VCaP (cell line): ENCODE data around the gene SIRT4.
A peak's percentile ranks its signal among the peaks of the same experiment; 100 is the strongest.

Source experiments
- H3K27ac ChIP-seq: fragments of 450-650 bp; 2 replicates; pipeline ENCODE4 v1.5.1; 2017
- TF ChIP-seq, protein P1 (sequence below): fragments of 450-650 bp; conservative IDR thresholded peaks from 2 replicates; pipeline ENCODE4 v1.5.1; 2017; ENCODE audit warnings: mild to moderate bottlenecking, moderate library complexity

SIRT4 gene

DNA sequence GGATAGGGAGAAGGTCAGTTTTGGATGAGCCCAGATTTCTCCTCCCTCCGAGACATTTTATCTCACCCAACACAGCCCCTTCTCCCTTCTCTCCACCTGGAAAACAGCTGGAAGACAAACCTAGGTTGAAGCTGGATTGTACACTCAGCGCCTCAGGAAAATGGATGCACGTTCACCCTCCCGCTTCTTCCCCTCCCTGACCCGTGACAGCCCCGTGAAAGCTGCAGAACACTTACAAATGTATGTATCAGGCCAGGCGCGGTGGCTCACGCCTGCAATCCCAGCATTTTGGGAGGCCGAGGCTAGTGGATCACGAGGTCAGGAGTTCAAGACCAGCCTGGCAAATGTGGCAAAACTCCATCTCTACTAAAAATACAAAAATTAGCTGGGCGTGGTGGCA is 14.6 kb upstream of the SIRT4 start:
- H3K27ac ChIP-seq, result no peak overlapping the region
- TF ChIP-seq, protein P1, sequence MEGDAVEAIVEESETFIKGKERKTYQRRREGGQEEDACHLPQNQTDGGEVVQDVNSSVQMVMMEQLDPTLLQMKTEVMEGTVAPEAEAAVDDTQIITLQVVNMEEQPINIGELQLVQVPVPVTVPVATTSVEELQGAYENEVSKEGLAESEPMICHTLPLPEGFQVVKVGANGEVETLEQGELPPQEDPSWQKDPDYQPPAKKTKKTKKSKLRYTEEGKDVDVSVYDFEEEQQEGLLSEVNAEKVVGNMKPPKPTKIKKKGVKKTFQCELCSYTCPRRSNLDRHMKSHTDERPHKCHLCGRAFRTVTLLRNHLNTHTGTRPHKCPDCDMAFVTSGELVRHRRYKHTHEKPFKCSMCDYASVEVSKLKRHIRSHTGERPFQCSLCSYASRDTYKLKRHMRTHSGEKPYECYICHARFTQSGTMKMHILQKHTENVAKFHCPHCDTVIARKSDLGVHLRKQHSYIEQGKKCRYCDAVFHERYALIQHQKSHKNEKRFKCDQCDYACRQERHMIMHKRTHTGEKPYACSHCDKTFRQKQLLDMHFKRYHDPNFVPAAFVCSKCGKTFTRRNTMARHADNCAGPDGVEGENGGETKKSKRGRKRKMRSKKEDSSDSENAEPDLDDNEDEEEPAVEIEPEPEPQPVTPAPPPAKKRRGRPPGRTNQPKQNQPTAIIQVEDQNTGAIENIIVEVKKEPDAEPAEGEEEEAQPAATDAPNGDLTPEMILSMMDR, result no peak

DNA sequence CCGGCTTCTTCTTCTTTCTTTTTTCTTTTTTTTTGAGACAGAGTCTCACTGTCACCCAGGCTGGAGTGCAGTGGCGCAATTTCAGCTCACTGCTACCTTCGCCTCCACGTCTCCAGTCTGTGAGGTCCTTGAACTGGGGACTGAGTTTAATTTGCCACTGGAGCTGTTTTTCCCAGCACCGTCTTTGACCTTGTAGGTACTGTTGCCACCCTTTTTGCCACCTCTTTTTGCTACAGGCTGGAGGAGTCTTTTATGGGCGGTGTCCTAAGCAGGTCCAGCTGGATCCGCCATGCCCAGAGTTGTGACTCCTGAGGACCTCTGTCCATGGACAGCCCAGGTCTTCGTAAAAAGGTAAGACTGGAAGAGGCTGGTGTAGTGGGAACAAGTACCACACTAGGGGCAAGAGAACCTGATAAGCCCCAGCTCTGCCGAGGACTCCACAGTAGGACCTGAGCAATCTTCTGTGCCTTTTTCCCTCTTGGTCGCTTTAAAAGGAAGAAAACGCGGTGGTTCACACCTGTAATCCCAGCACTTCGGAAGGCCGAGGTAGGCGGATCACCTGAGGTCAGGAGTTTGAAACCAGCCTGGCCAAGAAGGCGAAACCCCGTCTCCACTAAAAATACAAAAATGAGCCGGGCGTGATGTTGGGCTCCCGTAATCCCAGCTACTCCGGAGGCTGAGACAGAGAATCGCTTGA is 11.4 kb upstream of the SIRT4 start:
- TF ChIP-seq, protein P1, result no peak
- peak overlapping the region; percentile 100 for H3K27ac ChIP-seq

DNA sequence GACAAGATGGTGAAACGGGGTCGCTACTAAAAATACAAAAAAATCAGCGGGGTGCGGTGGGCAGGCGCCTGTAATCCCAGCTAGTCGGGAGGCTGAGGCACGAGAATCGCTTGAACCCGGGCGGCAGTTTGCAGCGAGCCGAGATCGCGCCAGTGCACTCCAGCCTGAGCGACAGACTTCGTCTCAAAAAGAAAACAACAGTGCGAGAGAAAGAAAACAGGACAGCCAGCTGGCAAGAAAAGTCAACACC is 9.8 kb upstream of the SIRT4 start:
- TF ChIP-seq, protein P1, result no peak
- H3K27ac ChIP-seq, result peak overlapping the region; percentile 100

DNA sequence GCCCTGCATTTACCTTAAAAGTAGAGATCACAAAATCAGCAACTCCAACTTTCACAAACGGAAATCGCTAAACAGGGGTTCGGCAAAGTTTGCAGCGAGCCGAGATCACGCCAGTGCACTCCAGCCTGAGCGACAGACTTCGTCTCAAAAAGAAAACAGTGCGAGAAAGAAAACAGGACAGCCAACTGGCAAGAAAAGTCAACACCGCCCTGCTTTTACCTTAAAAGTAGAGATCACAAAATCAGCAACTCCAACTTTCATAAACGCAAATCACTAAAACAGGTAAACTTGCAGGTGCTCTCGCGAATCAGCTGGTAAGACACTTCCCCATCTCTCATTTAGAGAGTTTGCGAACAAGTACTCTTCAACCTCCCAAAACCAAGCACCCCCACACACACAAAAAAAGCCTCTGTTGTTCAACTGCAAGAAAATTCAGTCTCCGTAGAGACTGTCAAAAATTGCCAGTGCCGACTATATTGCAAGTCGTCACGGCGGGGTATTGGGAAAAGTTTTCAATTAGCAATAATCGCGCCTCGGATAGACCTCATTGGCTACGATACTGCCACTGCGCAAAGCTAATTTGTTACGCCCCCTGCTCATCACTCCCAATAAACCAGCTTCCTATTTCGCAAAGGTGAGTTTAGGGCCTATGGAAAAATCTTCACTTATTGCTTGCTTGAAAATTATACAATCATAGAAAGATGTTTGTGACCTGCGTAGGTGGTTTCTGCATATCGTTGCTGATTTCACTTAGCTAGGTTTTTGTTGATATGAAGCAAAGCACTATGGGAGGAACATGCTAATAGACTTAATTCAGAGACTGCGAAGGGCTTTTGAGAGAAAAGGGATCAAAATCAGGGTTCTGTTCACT is 9.2 kb upstream of the SIRT4 start, which contains the start of gene RNU4-1:
RNU4-1 (minus strand) TSS at position 577 of the 871 bp plus-strand sequence.
- TF ChIP-seq, protein P1, result no peak
- peak within 1 kb of the TSS; percentile 100 for H3K27ac ChIP-seq

DNA sequence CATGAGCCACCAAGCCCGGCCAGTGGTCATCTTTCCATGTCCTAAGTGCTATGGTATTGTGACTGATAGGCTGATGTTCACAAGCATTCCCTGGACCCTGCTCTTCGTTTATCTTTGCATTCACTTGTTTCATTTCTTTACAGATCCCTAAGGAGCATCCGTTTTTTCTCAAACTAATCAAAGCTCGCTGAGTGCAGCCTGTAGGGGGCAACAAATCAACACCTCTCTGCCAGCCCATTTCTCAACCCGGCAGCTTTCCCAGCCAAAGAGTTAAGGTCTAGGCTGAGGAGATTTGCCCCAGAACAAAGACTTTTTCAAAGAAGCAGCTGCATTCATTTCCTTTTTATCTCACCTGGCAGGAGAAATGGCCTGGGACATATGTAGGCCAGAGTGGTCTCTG is 12.1 kb downstream of the SIRT4 start:
- H3K27ac ChIP-seq, result no peak overlapping the region
- TF ChIP-seq, protein P1, result peak; percentile 53; the same call in 1 of the 2 replicates

DNA sequence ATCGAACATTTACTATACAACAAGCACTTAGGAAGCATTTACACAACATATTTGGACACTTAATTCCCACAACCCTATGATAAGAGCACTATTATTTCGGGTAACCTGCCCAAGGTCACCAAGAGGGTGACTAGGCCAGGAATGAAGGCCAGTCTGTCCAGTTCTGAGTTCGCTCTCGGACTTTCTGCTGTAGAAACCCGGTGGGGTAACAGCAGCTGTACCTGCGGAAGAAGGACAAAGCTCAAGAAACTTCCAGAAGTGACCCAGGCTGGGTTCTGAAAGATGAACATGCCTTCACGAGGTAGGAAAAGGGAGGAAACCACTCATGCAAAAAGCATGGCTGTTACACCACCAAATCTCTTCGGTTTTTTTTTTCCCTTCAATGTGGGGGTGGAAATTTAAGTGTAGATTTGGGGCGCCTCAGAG is 14.7 kb downstream of the SIRT4 start:
- H3K27ac ChIP-seq, result peak overlapping the region; percentile 87
- TF ChIP-seq, protein P1, result no peak

DNA sequence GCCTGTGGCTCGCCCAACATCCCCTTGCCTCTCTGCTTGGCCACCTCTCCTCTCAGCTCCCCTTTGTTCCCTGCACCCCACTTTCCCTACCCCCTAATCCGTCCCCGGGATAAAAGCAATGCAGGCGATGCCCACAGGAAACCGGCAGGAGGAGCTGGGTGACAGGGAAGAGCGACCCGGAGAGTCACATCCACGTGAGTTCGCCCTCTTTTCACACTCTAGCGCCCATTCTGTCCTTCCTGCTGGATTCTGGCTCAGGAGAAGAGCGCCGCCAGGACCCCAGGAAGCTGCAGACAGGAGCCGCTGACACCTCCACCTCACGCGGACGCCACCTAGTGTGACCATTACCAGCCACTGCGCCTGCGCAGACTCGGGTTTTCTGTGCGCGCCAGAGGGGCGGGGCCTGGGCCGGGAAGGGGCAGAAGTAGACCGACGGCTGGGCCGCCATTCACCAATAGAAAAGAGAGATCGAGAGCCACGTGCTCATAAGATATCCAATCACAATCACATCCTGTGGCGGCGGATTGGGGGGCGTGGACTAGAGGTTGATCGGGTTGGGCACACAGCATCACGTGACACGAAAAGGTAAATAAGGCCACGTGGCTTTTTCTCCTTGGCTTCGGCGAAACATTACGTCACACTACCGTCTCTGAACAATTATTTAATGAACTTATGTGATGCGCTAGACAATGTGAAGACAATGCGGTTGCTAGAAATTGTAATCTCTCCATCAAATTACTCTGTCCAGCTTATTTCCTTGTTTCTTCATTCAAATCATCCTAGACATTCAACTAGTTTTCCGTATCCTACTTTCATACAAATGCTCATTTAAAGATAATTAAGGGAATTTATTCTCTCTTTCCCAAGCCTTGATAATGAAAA is 15.3 kb downstream of the SIRT4 start:
- peak overlapping the region; percentile 87 for H3K27ac ChIP-seq
- TF ChIP-seq, protein P1, result peak; percentile 66
